Cardiac muscle cell (in vitro differentiated cells and primary cell): ENCODE results near the gene ALDH1A1. TPM values are rescaled to one million over a fixed set of nuclear protein-coding genes. Genes with fewer than 3 reads are reported as not detected.

Experiments used
- DNase-seq, 2 donors: peaks; one replicate each; pipeline versions ENCODE4 v3.0.0 to v3.0.0-alpha.2; 2010 to 2017; ENCODE audit warnings: low read depth in 1 of 2, low spot score in 1 of 2
- H3K27ac ChIP-seq: fragments of 200-600 bp; sonication (generic); 2 replicates; pipeline ENCODE4 v1.5.1; 2016
- H3K27me3 ChIP-seq: fragments of 200-600 bp; sonication (generic); 2 replicates; pipeline ENCODE4 v1.6.0; 2016; ENCODE audit warnings: control low read depth
- H3K36me3 ChIP-seq: fragments of 200-600 bp; sonication (generic); 2 replicates; pipeline ENCODE4 v1.5.1; 2016; ENCODE audit warnings: control low read depth
- H3K4me1 ChIP-seq: fragments of 200-600 bp; sonication (generic); 2 replicates; pipeline ENCODE4 v1.8.1; 2017; ENCODE audit warnings: low read depth, mild to moderate bottlenecking, mixed run types
- H3K4me3 ChIP-seq: fragments of 200-600 bp; sonication (generic); 2 replicates; pipeline ENCODE4 v1.5.1; 2016; ENCODE audit warnings: mild to moderate bottlenecking
- H3K9me3 ChIP-seq: fragments of 200-600 bp; sonication (generic); 2 replicates; pipeline ENCODE4 v1.5.1; 2017; ENCODE audit warnings: low read depth, mild to moderate bottlenecking, control low read depth
- polyA plus RNA-seq: library from polyadenylated mRNA; unstranded; fragments of >200 nt; fragmentation: Nextera tagmentation; extraction: Ambion mirVana; gene quantifications from 2 replicates; pipeline ENCODE4 v1.2.1, GENCODE V29; 2016
- total RNA-seq: library from RNA; depleted of rRNA; stranded (reverse); fragments of >200 nt; gene quantifications from 2 replicates; pipeline ENCODE4 v1.2.3, GENCODE V29; 2016
- TF ChIP-seq, protein P1 (sequence below): IDR thresholded peaks from 2 replicates; pipeline ENCODE4 v1.5.1; 2012; ENCODE audit warnings: low read depth, mild to moderate bottlenecking, low read length

The ALDH1A1 gene
- total and polyA plus RNA-seq, 2 experiments from 2014 or later, result 0.48 to 1.6 TPM

DNA sequence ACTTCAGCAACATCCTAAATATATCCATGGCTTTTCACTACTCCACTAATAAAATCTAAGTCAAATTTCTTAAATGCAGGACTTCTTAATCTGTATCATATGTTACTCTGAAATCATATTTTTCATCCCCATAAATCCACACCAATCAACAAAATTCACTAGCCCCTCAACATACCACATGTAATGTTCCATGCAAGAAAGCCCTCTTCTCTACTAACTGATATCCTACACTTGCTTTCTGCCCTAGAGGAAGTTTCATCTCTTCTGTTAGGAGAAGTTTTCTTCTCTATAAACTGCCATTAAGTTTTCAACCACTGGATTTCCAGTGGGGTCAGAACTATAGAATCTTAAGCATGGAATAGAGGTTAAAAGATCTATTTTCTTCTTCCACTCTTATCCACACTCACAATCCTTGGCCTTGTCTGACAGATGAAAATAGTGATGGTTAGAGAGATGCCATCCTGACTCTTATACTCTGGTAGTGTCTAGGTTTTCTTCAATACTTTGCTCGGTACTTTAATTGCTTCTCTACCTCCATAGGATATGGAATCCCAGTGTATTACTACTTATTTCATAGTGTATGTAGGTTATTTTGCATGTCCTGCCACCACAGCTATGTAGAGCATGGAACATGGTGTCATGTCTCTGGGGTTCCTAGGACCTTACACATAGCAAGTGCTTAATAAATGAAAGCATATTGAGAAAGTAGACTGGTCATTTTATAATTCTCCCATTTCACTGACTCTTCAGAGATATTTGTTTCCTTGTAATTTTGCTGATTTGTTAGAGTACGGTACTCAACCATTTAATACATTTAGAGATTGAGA lies 48.4 kb downstream of the ALDH1A1 start:
- H3K36me3 ChIP-seq, result no peaks in the 10 kb centered on the region
- H3K4me3 ChIP-seq, result no peak overlapping the region
- H3K4me1 ChIP-seq, result no peaks in the 10 kb centered on the region
- no peaks in the 10 kb centered on the region for H3K9me3 ChIP-seq
- no peak for DNase-seq
- TF ChIP-seq, protein P1, sequence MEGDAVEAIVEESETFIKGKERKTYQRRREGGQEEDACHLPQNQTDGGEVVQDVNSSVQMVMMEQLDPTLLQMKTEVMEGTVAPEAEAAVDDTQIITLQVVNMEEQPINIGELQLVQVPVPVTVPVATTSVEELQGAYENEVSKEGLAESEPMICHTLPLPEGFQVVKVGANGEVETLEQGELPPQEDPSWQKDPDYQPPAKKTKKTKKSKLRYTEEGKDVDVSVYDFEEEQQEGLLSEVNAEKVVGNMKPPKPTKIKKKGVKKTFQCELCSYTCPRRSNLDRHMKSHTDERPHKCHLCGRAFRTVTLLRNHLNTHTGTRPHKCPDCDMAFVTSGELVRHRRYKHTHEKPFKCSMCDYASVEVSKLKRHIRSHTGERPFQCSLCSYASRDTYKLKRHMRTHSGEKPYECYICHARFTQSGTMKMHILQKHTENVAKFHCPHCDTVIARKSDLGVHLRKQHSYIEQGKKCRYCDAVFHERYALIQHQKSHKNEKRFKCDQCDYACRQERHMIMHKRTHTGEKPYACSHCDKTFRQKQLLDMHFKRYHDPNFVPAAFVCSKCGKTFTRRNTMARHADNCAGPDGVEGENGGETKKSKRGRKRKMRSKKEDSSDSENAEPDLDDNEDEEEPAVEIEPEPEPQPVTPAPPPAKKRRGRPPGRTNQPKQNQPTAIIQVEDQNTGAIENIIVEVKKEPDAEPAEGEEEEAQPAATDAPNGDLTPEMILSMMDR, result no peak
- no peak overlapping the region for H3K27ac ChIP-seq
- H3K27me3 ChIP-seq, result no peaks in the 10 kb centered on the region

DNA sequence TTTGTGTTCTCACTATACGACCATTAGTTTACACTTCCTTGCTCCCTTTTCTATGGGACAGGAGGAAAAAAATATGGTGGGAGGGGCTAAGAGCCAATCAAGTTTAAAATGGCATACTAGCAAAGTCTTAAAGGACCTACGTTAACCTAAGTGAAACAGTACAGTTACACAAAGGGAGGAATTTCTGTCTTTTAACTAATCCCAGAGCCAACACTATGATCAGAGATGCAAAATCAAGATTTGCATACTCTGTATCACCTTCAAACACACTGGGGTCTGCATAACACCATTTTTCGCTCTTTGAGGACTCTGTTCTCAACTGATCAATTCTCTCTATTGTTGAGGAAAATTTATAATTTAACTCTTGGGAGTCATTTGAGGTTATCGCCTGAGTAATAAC lies 49.8 kb downstream of the ALDH1A1 start:
- TF ChIP-seq, protein P1, result no peak
- Histone ChIP-seq H3K9me3 (no peaks in the 10 kb centered on the region), H3K27ac (no peak overlapping the region), H3K27me3 (no peaks in the 10 kb centered on the region), H3K36me3 (no peaks in the 10 kb centered on the region), H3K4me3 (no peak overlapping the region), H3K4me1 (no peaks in the 10 kb centered on the region)
- no peak for DNase-seq

DNA sequence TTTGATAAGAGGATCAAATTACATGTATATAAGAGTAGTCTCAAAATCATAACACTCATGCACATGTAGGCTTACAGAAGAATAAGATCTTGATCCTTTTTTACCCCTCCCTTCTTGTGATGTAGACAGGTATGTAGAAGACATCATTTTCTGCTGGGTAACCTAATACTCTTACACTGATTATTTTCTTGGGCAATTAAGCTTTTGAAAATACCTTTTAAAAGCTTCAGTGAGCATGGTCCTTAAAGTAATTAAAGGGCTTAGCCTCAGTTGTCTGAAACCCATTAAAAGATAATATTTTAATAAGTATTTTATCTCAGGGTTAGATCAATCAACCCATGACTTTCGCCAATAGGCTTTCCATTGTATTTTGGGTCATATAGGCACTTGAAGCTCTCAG lies 50.6 kb downstream of the ALDH1A1 start:
- Histone ChIP-seq H3K27ac (no peak overlapping the region), H3K4me3 (no peak overlapping the region), H3K27me3 (no peaks in the 10 kb centered on the region), H3K36me3 (no peaks in the 10 kb centered on the region), H3K4me1 (no peaks in the 10 kb centered on the region), H3K9me3 (no peaks in the 10 kb centered on the region)
- no peak for DNase-seq
- TF ChIP-seq, protein P1, result no peak

DNA sequence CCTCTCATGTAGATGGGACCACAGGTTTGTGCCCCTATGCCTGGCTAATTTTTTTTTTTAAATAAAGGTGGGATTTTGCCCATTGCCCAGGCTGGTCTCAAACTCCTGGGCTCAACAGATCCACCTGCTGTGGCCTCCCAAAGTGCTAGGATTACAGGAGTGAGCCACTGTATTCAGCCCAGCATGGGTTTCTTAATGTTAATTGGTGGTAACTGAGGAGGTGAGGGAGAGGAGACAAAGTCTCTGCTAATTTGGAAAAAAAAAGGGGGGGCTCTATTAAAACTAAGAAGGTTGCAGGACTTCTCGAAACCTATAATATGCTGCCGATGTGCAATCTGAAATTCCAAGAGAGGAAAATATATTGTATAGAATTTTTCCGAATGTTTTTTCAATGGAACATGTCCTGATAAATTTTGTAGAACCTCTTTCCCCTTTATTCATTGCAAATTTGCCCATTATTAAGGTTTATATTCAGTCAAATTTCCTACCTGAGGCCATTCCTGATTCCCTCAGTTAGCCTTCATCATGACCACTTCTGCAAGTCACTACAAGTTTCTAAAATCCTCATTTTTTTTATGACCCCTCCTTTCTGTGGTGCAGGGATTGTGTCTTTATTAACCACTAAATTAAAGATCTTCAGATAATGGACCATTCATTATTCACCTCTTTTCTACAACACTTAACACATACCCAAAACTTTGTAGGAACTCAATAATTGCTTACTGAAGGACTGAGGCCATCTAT lies 52.9 kb downstream of the ALDH1A1 start:
- Histone ChIP-seq H3K9me3 (no peaks in the 10 kb centered on the region), H3K4me1 (no peaks in the 10 kb centered on the region), H3K27me3 (no peaks in the 10 kb centered on the region), H3K4me3 (no peak overlapping the region), H3K27ac (no peak overlapping the region), H3K36me3 (no peaks in the 10 kb centered on the region)
- TF ChIP-seq, protein P1, result no peak
- no peak for DNase-seq

DNA sequence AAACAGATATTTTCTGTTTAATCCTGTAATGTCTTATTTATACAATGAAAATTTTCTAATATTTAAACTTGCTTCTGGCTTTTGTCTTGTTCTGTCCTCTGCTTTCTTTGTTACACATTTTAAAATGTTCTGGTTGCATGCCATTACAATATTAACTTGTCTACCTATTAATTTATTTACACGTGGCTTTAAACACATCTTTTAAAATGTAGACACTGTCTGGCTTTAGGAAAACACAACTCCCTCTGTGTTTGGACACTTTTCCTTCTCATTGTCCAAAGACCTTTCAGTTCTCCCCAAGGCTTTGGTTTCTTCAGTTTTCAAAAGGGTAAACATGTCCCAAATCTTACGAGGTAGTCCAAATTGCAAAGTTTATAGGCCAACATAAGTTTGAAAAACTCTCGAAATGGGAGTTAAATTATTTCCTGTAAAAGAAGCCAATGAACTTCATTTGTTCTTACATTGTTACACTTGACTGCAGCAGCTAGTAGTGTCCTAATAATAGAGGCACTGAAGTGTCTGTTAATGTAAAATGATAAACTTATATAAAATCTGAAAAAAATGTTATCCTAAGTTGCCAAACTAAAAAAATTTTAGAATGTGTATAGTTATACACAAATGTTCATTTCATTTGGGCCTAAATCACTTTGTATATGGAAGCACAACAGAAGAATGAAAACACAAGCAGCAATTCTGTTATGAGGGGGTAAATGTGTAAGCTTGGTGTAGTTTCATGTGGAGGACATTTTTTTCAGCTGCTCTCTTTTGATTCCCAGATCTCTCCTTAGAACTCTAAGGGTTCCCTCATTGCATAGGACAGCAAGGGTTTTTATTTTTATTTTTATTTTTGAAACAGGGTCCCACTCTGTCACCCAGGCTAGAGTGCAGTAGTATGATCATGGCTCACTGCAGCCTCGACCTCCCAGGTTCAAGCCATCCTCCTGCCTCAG lies 53.8 kb downstream of the ALDH1A1 start:
- no peak for DNase-seq
- H3K4me1 ChIP-seq, result no peaks in the 10 kb centered on the region
- H3K9me3 ChIP-seq, result no peaks in the 10 kb centered on the region
- no peak overlapping the region for H3K4me3 ChIP-seq
- no peak overlapping the region for H3K27ac ChIP-seq
- H3K36me3 ChIP-seq, result no peaks in the 10 kb centered on the region
- TF ChIP-seq, protein P1, result no peak
- H3K27me3 ChIP-seq, result no peaks in the 10 kb centered on the region
